A549 (cell line): ENCODE measurements around the gene LRIG3. TPM values are rescaled to one million over a fixed set of nuclear protein-coding genes. Genes with fewer than 3 reads are reported as not detected.

Source experiments
- ATAC-seq, 2 experiments: fragments of 200-7000 bp in 1 of 2; fragments of >200 bp in 1 of 2; cut with Nextera tagmentation in 1 of 2; cut with Tn5 transposase in 1 of 2; 3 replicates each; pipeline versions ENCODE4 v1.8.0 to v1.9.1; 2018 to 2020; ENCODE audit warnings: mild to moderate bottlenecking in 1 of 2, moderate library complexity in 1 of 2
- CTCF ChIA-PET: fragments of 300-600 bp; sonication (Branson Sonifier 250); formaldehyde crosslinking; extraction: SDS; loops from one replicate; lab custom pipeline; 2021; ENCODE audit warnings: antibody characterized with exemption, inconsistent platforms; lab: Yijun Ruan, JAX
- POLR2A ChIA-PET: fragments of 350-600 bp; formaldehyde crosslinking; extraction: SDS; loops from one replicate; lab custom pipeline; 2021; ENCODE audit warnings: antibody characterized with exemption, inconsistent platforms; lab: Yijun Ruan, JAX
- DNase-seq, 2 experiments: peaks; one replicate each; pipeline versions ENCODE4 v3.0.0 to v3.0.0-alpha.2; 2011 to 2016; ENCODE audit warnings: low read depth in 1 of 2, low spot score in 1 of 2
- FAIRE-seq: peaks from 2 replicates; lab custom pipeline; 2011; peaks lifted over from hg19 to GRCh38; lab: Jason Lieb, UNC
- H3K27ac ChIP-seq, 2 experiments: fragments of >200 bp; sonication (Bioruptor Twin); formaldehyde crosslinking; 3 replicates each; pipeline ENCODE4 v1.5.1; 2016 to 2017
- H3K4me1 ChIP-seq: fragments of >200 bp; sonication (Bioruptor Twin); formaldehyde crosslinking; 3 replicates; pipeline ENCODE4 v1.6.1; 2016
- H3K4me2 ChIP-seq: fragments of >200 bp; sonication (Bioruptor Twin); formaldehyde crosslinking; 3 replicates; pipeline ENCODE4 v1.6.1; 2016
- H3K4me3 ChIP-seq: fragments of >200 bp; sonication (Bioruptor Twin); formaldehyde crosslinking; 3 replicates; pipeline ENCODE4 v1.5.1; 2016
- H3K9me3 ChIP-seq: fragments of >200 bp; sonication (Bioruptor Twin); formaldehyde crosslinking; 3 replicates; pipeline ENCODE4 v1.6.1; 2016
- BCL3 ChIP-seq: fragments of >200 bp; sonication (Bioruptor Twin); formaldehyde crosslinking; IDR thresholded peaks from 3 replicates; pipeline ENCODE4 v1.6.1; 2016
- BHLHE40 ChIP-seq: IDR thresholded peaks from 2 replicates; pipeline ENCODE4 v1.6.1; 2012; ENCODE audit warnings: low read depth, low read length, inconsistent platforms
- CBX8 ChIP-seq: fragments of 200-600 bp; sonication (generic); IDR thresholded peaks from 2 replicates; pipeline ENCODE4 v1.6.1; 2016
- CHD2 ChIP-seq: fragments of 150-350 bp; IDR thresholded peaks from 2 replicates; pipeline ENCODE4 v1.6.1; 2014; ENCODE audit warnings: low read length; ENCODE audit not compliant: partially characterized antibody
- CHD4 ChIP-seq: fragments of 200-600 bp; sonication (generic); IDR thresholded peaks from 2 replicates; pipeline ENCODE4 v1.6.1; 2016; ENCODE audit warnings: antibody characterized with exemption, mild to moderate bottlenecking, borderline replicate concordance
- EP300 ChIP-seq, 2 experiments: fragments of >200 bp; sonication (Bioruptor Twin); formaldehyde crosslinking; IDR thresholded peaks; 2 replicates in 1 of 2; 3 replicates in 1 of 2; pipeline ENCODE4 v1.6.1; 2016 to 2017
- ESRRA ChIP-seq: fragments of 150-350 bp; IDR thresholded peaks from 2 replicates; pipeline ENCODE4 v1.6.1; 2014; ENCODE audit warnings: mild to moderate bottlenecking, low read length, borderline replicate concordance
- FOSB ChIP-seq: fragments of 250-450 bp; sonication (Bioruptor Pico); IDR thresholded peaks from 2 replicates; pipeline ENCODE4 v1.5.0; 2020; ENCODE audit warnings: mild to moderate bottlenecking, moderate library complexity
- GATA3 ChIP-seq: IDR thresholded peaks from 2 replicates; pipeline ENCODE4 v1.6.1; 2012; ENCODE audit warnings: borderline replicate concordance
- HDAC2 ChIP-seq: fragments of 200-600 bp; sonication (generic); IDR thresholded peaks from 2 replicates; pipeline ENCODE4 v1.6.1; 2016
- HMGXB4 ChIP-seq: fragments of 250-450 bp; sonication (Bioruptor Pico); IDR thresholded peaks from 2 replicates; pipeline ENCODE4 v1.5.0; 2021; ENCODE audit warnings: mild to moderate bottlenecking, moderate library complexity, borderline replicate concordance
- HOXA7 ChIP-seq: fragments of 250-450 bp; sonication (Bioruptor Pico); IDR thresholded peaks from 2 replicates; pipeline ENCODE4 v1.5.0; 2020; ENCODE audit warnings: mild to moderate bottlenecking, moderate library complexity
- JUN ChIP-seq, 2 experiments: fragments of >200 bp; sonication (Bioruptor Twin); formaldehyde crosslinking; IDR thresholded peaks; 2 replicates in 1 of 2; 3 replicates in 1 of 2; pipeline ENCODE4 v1.6.1; 2016 to 2017
- KDM1A ChIP-seq: fragments of 200-600 bp; sonication (generic); IDR thresholded peaks from 2 replicates; pipeline ENCODE4 v1.6.1; 2016; ENCODE audit warnings: low read depth, mild to moderate bottlenecking
- KDM5A ChIP-seq: fragments of 200-600 bp; sonication (generic); IDR thresholded peaks from 2 replicates; pipeline ENCODE4 v1.6.1; 2016; ENCODE audit warnings: antibody characterized with exemption, mild to moderate bottlenecking
- MAFK ChIP-seq: fragments of 450-650 bp; IDR thresholded peaks from 2 replicates; pipeline ENCODE4 v1.6.1; 2014; ENCODE audit not compliant: partially characterized antibody
- PHF8 ChIP-seq: fragments of 200-600 bp; sonication (generic); IDR thresholded peaks from 2 replicates; pipeline ENCODE4 v1.6.1; 2016; ENCODE audit warnings: low read depth, mild to moderate bottlenecking, antibody characterized with exemption, moderate library complexity, borderline replicate concordance
- POLR2AphosphoS2 ChIP-seq: conservative IDR thresholded peaks from 2 replicates; pipeline ENCODE4 v1.6.1; 2012; ENCODE audit warnings: low read length, improper control_type of control experiment, inconsistent platforms
- RAD21 ChIP-seq, 2 experiments: fragments of >200 bp in 1 of 2; sonication (Bioruptor Twin) in 1 of 2; formaldehyde crosslinking in 1 of 2; IDR thresholded peaks in 1 of 2; conservative IDR thresholded peaks in 1 of 2; 2 replicates in 1 of 2; 3 replicates in 1 of 2; pipeline ENCODE4 v1.6.1; 2012 to 2018; ENCODE audit warnings: inconsistent platforms in 1 of 2
- RFX5 ChIP-seq: fragments of 450-650 bp; IDR thresholded peaks from 2 replicates; pipeline ENCODE4 v1.7.1; 2014; ENCODE audit warnings: antibody characterized with exemption, mild to moderate bottlenecking, moderate library complexity
- SREBF2 ChIP-seq: fragments of 450-650 bp; IDR thresholded peaks from 2 replicates; pipeline ENCODE4 v1.6.1; 2014; ENCODE audit warnings: mild to moderate bottlenecking, moderate library complexity
- TFCP2L1 ChIP-seq: fragments of 250-450 bp; sonication (Bioruptor Pico); IDR thresholded peaks from 2 replicates; pipeline ENCODE4 v1.5.0; 2021; ENCODE audit warnings: mild to moderate bottlenecking
- USF2 ChIP-seq: fragments of 450-650 bp; IDR thresholded peaks from 2 replicates; pipeline ENCODE4 v1.6.1; 2014; ENCODE audit warnings: antibody characterized with exemption
- ZFP36 ChIP-seq: fragments of 450-650 bp; IDR thresholded peaks from 2 replicates; pipeline ENCODE4 v1.6.1; 2014; ENCODE audit warnings: borderline replicate concordance; ENCODE audit not compliant: partially characterized antibody
- ZNF302 ChIP-seq: fragments of 250-450 bp; sonication (Bioruptor Pico); IDR thresholded peaks from 2 replicates; pipeline ENCODE4 v1.9.0; 2021; ENCODE audit warnings: inconsistent platforms, mild to moderate bottlenecking, moderate library complexity
- WGBS: methylation state at CpG from one replicate; pipeline ENCODE4 v1.1.6; 2017; ENCODE audit errors: missing lambda C conversion rate; 5-methylcytosine and 5-hydroxymethylcytosine counted together
- polyA plus RNA-seq, 4 experiments: library from polyadenylated mRNA; depleted of rRNA in 3 of 4; stranded (reverse); fragments of >200 nt; fragmentation: RNase III in 1 of 4; extraction: RNeasy Plus Mini Kit Qiagen cat#74134 plus additional on column Dnase treatment in 1 of 4; gene quantifications; 2 replicates in 3 of 4; 3 replicates in 1 of 4; pipeline ENCODE4 v1.2.3, GENCODE V29; 2011 to 2017
- TF ChIP-seq, protein P1 (sequence below): IDR thresholded peaks from 2 replicates; pipeline ENCODE4 v1.6.1; 2012; ENCODE audit warnings: low read depth, borderline replicate concordance

Gene LRIG3
- polyA plus RNA-seq, 2 of the 4 experiments (the other 2 are of a cell fraction) = 3.7 to 16.4 TPM

DNA sequence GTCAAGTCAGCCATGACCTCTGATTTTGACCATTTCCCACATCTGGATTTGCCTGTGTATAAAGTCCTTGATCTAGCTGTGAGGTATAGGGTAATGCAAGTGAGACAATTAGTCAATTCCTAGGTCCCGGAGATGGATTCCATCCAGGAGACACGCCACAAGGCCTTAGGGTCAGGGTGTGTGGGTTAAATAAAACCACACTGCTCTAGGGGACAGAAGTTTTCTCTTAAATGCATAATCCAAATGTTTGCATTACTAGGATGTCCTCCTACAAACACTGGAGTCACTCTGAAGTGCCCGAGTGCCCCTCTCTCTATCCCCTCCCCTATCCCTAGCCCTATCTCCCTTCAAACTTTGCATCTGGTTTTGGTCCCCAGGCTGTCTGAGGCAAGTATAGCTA lies 26.8 kb downstream of the LRIG3 start:
- H3K4me2 ChIP-seq = no peak overlapping the region

GRCh38 chr12:58889557-58889956 lies 30.7 kb downstream of the LRIG3 start:
- DNase-seq (no peak), ATAC-seq (no peak), FAIRE-seq (no peak)
- CTCF ChIA-PET = interaction anchor here (2.5 kb wide), 1 partner anchor 349 kb away, joined by 9 read pairs; no protein-coding TSS in a partner anchor
- Histone ChIP-seq H3K4me1 (no peaks in the 10 kb centered on the region), H3K9me3 (no peaks in the 10 kb centered on the region), H3K27ac (no peak overlapping the region), H3K4me2 (no peak overlapping the region), H3K4me3 (no peak overlapping the region)
- POLR2A ChIA-PET = no interaction called here
- TF ChIP-seq PHF8 (no peak), ESRRA (no peak), JUN (IDR thresholded peaks at IDR 0.05) (no peak), SREBF2 (no peak), GATA3 (no peak), RFX5 (no peak), BCL3 (no peak), RAD21 (conservative IDR thresholded peaks at IDR 0.05 in 1 of 2, IDR thresholded peaks at IDR 0.05 in 1 of 2) (no peak), HOXA7 (CRISPR knock-in tag) (no peak), BHLHE40 (no peak), USF2 (no peak), ZFP36 (no peak), HMGXB4 (CRISPR knock-in tag) (no peak), CHD4 (no peak), MAFK (no peak), CBX8 (no peak)
- TF ChIP-seq, protein P1, sequence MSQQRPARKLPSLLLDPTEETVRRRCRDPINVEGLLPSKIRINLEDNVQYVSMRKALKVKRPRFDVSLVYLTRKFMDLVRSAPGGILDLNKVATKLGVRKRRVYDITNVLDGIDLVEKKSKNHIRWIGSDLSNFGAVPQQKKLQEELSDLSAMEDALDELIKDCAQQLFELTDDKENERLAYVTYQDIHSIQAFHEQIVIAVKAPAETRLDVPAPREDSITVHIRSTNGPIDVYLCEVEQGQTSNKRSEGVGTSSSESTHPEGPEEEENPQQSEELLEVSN = no peak
- WGBS = 91% methylated on average over 6 of the region's 6 CpGs

More for the DNA sequence above, 26.8 kb downstream of the LRIG3 start:
- ATAC-seq (no peak), DNase-seq (no peak), FAIRE-seq (no peak)
- Histone ChIP-seq H3K9me3 (no peaks in the 10 kb centered on the region), H3K4me1 (no peaks in the 10 kb centered on the region), H3K27ac (no peak overlapping the region), H3K4me3 (no peak overlapping the region)
- WGBS = 86% methylated on average over 3 of the region's 3 CpGs
- CTCF ChIA-PET = no interaction called here
- TF ChIP-seq EP300 (IDR thresholded peaks at IDR 0.05) (no peak), ZNF302 (CRISPR knock-in tag) (no peak), POLR2AphosphoS2 (no peak), CHD4 (no peak), BHLHE40 (no peak), TFCP2L1 (CRISPR knock-in tag) (no peak), FOSB (CRISPR knock-in tag) (no peak), CHD2 (no peak), KDM5A (no peak), HDAC2 (no peak), KDM1A (no peak), SREBF2 (no peak), CBX8 (no peak)
- POLR2A ChIA-PET = no interaction called here
